K562 (cell line): ENCODE data around the gene POSTN. TPM values are rescaled to one million over a fixed set of nuclear protein-coding genes. Genes with fewer than 3 reads are reported as not detected.

Experiments used
- ATF7 ChIP-seq: fragments of 450-650 bp; IDR thresholded peaks from 2 replicates; pipeline ENCODE4 v1.7.1; 2014; ENCODE audit warnings: mild to moderate bottlenecking, moderate library complexity
- BMI1 ChIP-seq: fragments of 150-350 bp; IDR thresholded peaks from 2 replicates; pipeline ENCODE4 v1.6.1; 2014; ENCODE audit warnings: low read length
- ETV6 ChIP-seq, 3 experiments: fragments of 150-350 bp in 1 of 3; sonication (generic) in 1 of 3; formaldehyde crosslinking in 1 of 3; IDR thresholded peaks; 2 replicates each; pipeline versions ENCODE4 v1.6.1 to v1.8.0; 2014 to 2022; ENCODE audit warnings: borderline replicate concordance in 2 of 3, low read depth in 2 of 3, antibody characterized with exemption in 1 of 3, low read length in 1 of 3, mild to moderate bottlenecking in 1 of 3, missing genetic modification reagents in 1 of 3
- KHSRP ChIP-seq: fragments of 450-650 bp; IDR thresholded peaks from 2 replicates; pipeline ENCODE4 v1.6.1; 2017
- KLF16 ChIP-seq: IDR thresholded peaks from 2 replicates; pipeline ENCODE4 v1.6.1; 2016; ENCODE audit warnings: antibody characterized with exemption
- NFIC ChIP-seq: fragments of 450-650 bp; IDR thresholded peaks from 2 replicates; pipeline ENCODE4 v1.6.1; 2017; ENCODE audit warnings: mild to moderate bottlenecking, inconsistent platforms
- NONO ChIP-seq, 2 experiments: fragments of 200-400 bp in 1 of 2; fragments of 450-650 bp in 1 of 2; formaldehyde crosslinking in 1 of 2; IDR thresholded peaks; 2 replicates each; pipeline ENCODE4 v1.6.1; 2017; ENCODE audit warnings: low read depth in 2 of 2, mild to moderate bottlenecking in 2 of 2, moderate library complexity in 2 of 2, low read length in 1 of 2
- PTRF ChIP-seq: fragments of 450-650 bp; IDR thresholded peaks from 2 replicates; pipeline ENCODE4 v1.6.1; 2016; ENCODE audit warnings: mild to moderate bottlenecking, missing genetic modification characterization, missing compliant biosample characterization
- SAFB2 ChIP-seq: fragments of 200-400 bp; formaldehyde crosslinking; IDR thresholded peaks from 2 replicates; pipeline ENCODE4 v1.6.1; 2018; ENCODE audit warnings: borderline replicate concordance, low read length, low read depth, moderate library complexity; ENCODE audit not compliant: severe bottlenecking
- SMAD2 ChIP-seq: fragments of 150-350 bp; IDR thresholded peaks from 2 replicates; pipeline ENCODE4 v1.6.1; 2014; ENCODE audit warnings: low read depth, mild to moderate bottlenecking, low read length
- ZNF165 ChIP-seq: fragments of 250-450 bp; sonication (Bioruptor Pico); IDR thresholded peaks from 2 replicates; pipeline ENCODE4 v1.4.0; 2020; ENCODE audit warnings: borderline replicate concordance
- polyA plus RNA-seq, 8 experiments: library from polyadenylated mRNA; depleted of rRNA in 4 of 8; stranded (reverse) in 5 of 8; unstranded in 3 of 8; fragments of >200 nt; fragmentation: Nextera tagmentation in 2 of 8; fragmentation: Illumina TruSeq in 1 of 8; extraction: Ambion mirVana in 2 of 8; extraction: Trizol in 1 of 8; gene quantifications; 2 replicates each; pipeline versions ENCODE4 v1.2.1 to v1.2.3, GENCODE V29; 2011 to 2014; ENCODE audit warnings: inconsistent platforms in 1 of 8, missing spikeins in 1 of 8
- total RNA-seq, 7 experiments: library from RNA; depleted of rRNA in 6 of 7; stranded (reverse); fragments of >200 nt in 6 of 7; fragmentation: Illumina TruSeq in 2 of 7; extraction: Trizol in 2 of 7; gene quantifications; 2 replicates each; pipeline versions ENCODE4 v1.2.1 to v1.2.3, GENCODE V29; 2011 to 2021; ENCODE audit warnings: low replicate concordance in 1 of 7
- TF ChIP-seq, protein P1 (sequence below): fragments of 450-650 bp; IDR thresholded peaks from 2 replicates; pipeline ENCODE4 v1.6.1; 2017; ENCODE audit warnings: antibody characterized with exemption, mild to moderate bottlenecking
- TF ChIP-seq, protein P2 (sequence below): fragments of 450-650 bp; formaldehyde crosslinking; IDR thresholded peaks from 2 replicates; pipeline ENCODE4 v1.4.0; 2020; ENCODE audit warnings: mild to moderate bottlenecking, moderate library complexity
- TF ChIP-seq, protein P3 (sequence below): IDR thresholded peaks from 3 replicates; pipeline ENCODE4 v1.6.1; 2011; ENCODE audit warnings: borderline replicate concordance, mild to moderate bottlenecking; ENCODE audit not compliant: insufficient read length, insufficient read depth
- TF ChIP-seq, protein P4 (sequence below): fragments of 250-450 bp; sonication (Bioruptor Pico); IDR thresholded peaks from 2 replicates; pipeline ENCODE4 v1.5.0; 2020; ENCODE audit warnings: mild to moderate bottlenecking, borderline replicate concordance

POSTN gene
- total and polyA plus RNA-seq, 9 of the 15 experiments (the other 6 are each of a cell fraction or from before 2014, with no cell fraction given), result 0.01 to 0.04 TPM; not detected in 7

DNA sequence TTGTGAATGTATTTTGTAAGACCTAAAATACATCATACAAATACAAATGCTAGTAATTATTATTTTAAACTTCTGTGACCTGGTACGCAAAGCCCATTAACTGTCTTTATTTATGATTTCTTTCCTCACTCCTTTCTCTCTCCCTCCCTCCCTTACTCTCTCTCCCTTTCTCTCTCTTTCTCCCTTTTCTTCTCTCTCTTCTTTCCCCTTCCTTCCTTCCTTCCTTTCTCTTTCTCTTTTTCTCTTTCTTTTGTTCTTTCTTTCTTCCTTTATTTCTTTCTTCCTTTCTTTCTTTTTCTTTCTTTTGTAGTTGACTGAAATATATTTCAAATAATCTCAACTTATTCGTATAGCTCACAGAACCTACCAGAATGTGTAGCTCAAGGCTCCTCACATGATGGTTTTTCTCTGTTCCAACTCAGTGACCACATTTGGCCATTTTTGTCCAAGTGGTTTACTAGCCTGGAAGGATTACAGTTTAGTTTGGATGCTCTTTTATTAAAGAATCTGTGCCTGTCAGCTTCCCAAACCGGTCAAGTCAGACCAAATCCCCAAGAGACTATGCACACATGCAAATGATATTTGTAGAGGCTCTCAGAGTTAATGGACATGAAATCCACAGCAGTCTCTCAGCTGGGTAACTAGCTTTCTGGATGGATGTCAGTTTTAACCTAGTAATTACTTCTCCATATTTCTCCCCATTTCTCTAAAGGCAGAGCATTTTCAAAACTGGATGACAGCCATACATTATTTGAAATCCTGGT is 71.7 kb downstream of the POSTN start (continued):
- TF ChIP-seq ATF7 (no peak), SMAD2 (no peak), PTRF (tag) (no peak), KLF16 (no peak), NONO (IDR thresholded peaks at IDR 0.05; ENCODE audit: low read depth in 2 of 2, low read length in 1 of 2) (no peak), KHSRP (no peak), ETV6 (IDR thresholded peaks at IDR 0.05; ENCODE audit: borderline replicate concordance in 1 of 2, low read depth in 2 of 2, low read length in 1 of 2) (no peak), ETV6 (CRISPR knock-in tag; IDR thresholded peaks at IDR 0.05; ENCODE audit: borderline replicate concordance) (no peak), BMI1 (no peak), ZNF165 (no peak), SAFB2 (no peak), NFIC (no peak)
- TF ChIP-seq, protein P1, sequence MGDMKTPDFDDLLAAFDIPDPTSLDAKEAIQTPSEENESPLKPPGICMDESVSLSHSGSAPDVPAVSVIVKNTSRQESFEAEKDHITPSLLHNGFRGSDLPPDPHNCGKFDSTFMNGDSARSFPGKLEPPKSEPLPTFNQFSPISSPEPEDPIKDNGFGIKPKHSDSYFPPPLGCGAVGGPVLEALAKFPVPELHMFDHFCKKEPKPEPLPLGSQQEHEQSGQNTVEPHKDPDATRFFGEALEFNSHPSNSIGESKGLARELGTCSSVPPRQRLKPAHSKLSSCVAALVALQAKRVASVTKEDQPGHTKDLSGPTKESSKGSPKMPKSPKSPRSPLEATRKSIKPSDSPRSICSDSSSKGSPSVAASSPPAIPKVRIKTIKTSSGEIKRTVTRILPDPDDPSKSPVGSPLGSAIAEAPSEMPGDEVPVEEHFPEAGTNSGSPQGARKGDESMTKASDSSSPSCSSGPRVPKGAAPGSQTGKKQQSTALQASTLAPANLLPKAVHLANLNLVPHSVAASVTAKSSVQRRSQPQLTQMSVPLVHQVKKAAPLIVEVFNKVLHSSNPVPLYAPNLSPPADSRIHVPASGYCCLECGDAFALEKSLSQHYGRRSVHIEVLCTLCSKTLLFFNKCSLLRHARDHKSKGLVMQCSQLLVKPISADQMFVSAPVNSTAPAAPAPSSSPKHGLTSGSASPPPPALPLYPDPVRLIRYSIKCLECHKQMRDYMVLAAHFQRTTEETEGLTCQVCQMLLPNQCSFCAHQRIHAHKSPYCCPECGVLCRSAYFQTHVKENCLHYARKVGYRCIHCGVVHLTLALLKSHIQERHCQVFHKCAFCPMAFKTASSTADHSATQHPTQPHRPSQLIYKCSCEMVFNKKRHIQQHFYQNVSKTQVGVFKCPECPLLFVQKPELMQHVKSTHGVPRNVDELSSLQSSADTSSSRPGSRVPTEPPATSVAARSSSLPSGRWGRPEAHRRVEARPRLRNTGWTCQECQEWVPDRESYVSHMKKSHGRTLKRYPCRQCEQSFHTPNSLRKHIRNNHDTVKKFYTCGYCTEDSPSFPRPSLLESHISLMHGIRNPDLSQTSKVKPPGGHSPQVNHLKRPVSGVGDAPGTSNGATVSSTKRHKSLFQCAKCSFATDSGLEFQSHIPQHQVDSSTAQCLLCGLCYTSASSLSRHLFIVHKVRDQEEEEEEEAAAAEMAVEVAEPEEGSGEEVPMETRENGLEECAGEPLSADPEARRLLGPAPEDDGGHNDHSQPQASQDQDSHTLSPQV, result no peak
- TF ChIP-seq, protein P2, sequence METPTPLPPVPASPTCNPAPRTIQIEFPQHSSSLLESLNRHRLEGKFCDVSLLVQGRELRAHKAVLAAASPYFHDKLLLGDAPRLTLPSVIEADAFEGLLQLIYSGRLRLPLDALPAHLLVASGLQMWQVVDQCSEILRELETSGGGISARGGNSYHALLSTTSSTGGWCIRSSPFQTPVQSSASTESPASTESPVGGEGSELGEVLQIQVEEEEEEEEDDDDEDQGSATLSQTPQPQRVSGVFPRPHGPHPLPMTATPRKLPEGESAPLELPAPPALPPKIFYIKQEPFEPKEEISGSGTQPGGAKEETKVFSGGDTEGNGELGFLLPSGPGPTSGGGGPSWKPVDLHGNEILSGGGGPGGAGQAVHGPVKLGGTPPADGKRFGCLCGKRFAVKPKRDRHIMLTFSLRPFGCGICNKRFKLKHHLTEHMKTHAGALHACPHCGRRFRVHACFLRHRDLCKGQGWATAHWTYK, result no peak
- TF ChIP-seq, protein P3, sequence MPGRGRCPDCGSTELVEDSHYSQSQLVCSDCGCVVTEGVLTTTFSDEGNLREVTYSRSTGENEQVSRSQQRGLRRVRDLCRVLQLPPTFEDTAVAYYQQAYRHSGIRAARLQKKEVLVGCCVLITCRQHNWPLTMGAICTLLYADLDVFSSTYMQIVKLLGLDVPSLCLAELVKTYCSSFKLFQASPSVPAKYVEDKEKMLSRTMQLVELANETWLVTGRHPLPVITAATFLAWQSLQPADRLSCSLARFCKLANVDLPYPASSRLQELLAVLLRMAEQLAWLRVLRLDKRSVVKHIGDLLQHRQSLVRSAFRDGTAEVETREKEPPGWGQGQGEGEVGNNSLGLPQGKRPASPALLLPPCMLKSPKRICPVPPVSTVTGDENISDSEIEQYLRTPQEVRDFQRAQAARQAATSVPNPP, result no peak
- TF ChIP-seq, protein P4, sequence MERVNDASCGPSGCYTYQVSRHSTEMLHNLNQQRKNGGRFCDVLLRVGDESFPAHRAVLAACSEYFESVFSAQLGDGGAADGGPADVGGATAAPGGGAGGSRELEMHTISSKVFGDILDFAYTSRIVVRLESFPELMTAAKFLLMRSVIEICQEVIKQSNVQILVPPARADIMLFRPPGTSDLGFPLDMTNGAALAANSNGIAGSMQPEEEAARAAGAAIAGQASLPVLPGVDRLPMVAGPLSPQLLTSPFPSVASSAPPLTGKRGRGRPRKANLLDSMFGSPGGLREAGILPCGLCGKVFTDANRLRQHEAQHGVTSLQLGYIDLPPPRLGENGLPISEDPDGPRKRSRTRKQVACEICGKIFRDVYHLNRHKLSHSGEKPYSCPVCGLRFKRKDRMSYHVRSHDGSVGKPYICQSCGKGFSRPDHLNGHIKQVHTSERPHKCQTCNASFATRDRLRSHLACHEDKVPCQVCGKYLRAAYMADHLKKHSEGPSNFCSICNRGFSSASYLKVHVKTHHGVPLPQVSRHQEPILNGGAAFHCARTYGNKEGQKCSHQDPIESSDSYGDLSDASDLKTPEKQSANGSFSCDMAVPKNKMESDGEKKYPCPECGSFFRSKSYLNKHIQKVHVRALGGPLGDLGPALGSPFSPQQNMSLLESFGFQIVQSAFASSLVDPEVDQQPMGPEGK, result no peak
